PFSK-1 (cell line): Measurements from ENCODE around the gene SHISA7.

Experiments
- POLR2AphosphoS5 ChIP-seq: IDR thresholded peaks from 2 replicates; pipeline ENCODE4 v1.6.1; 2012; ENCODE audit warnings: low read depth, mild to moderate bottlenecking, control low read depth, low read length, moderate library complexity
- SIN3A ChIP-seq: IDR thresholded peaks from 2 replicates; pipeline ENCODE4 v1.6.1; 2012; ENCODE audit warnings: mild to moderate bottlenecking, low read length, moderate library complexity, borderline replicate concordance; ENCODE audit not compliant: insufficient read depth

GRCh38 chr19:55440411-55441105, 2.5 kb downstream of the SHISA7 start:
- TF ChIP-seq SIN3A (no peak), POLR2AphosphoS5 (no peak)
